ENCODE data around the gene CCIN. TPM values are rescaled to one million over a fixed set of nuclear protein-coding genes. Genes with fewer than 3 reads are reported as not detected.

Gene CCIN
- total and polyA plus RNA-seq, 9 of the 15 experiments (the other 6 are each of a cell fraction or from before 2014, with no cell fraction given), result not detected

DNA sequence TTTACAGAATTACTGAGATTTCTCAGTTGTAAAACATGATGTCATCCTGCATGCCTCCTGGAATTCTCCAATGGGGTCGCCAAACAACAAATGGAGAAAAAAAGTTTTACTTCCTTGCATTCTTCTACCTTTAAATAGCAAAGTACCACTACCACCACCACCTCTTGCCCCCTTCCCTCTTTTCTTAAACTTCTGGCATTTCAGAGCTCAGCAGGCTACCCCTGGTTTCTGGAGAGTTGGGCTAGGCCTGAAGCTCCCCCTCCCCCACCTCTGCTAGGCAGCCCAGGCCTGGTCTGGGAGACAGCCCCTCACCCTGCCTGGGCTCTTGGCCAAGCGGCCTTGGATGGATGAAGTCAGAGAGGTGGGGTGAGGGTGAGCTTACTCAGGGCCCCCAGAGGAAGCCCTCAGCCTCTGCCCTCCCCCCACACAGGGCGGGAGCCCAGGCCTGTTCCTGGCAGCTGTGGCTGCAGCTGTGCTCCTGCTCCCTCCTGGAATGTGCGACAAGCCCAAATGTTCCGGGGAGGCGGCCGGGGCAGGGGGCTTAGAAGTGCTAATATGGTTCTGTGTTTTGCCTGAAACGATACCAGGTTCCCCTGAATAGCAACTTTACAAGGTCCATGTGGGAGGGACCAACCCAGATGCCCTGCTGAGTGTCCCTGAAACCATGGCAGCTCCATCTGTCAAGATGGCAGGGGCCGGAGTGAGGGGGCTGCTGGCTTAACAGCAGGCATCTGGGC is 6.0 kb upstream of the CCIN start:
- Histone ChIP-seq H3K9me3 (replicated peaks; ENCODE audit: control insufficient read depth, insufficient read depth, low read depth, low read length) (no peaks in the 10 kb centered on the region), H3K9me1 (ENCODE audit: control insufficient read depth, insufficient read depth, low read length) (no peaks in the 10 kb centered on the region), H3K4me2 (ENCODE audit: insufficient read depth, low read length) (no peak overlapping the region), H3K27me3 (ENCODE audit: control insufficient read depth in 2 of 2, insufficient read depth in 2 of 2, low read length in 2 of 2) (no peaks in the 10 kb centered on the region), H3K4me3 (no peak overlapping the region), H3K79me2 (ENCODE audit: control insufficient read depth, insufficient read depth, low read length) (no peaks in the 10 kb centered on the region), H3K4me1 (replicated peaks in 1 of 2; ENCODE audit: control insufficient read depth in 2 of 2, insufficient read depth in 2 of 2, low read length in 2 of 2) (peaks cover under 1 to 16% of the 10 kb centered on the region in 2 experiments; a peak in 3 of 5 replicates), H4K20me1 (replicated peaks; ENCODE audit: control insufficient read depth, insufficient read depth, low read length) (no peaks in the 10 kb centered on the region), H2AFZ (ENCODE audit: low read depth, low read length) (no peak overlapping the region), H3K27ac (ENCODE audit: extremely low read depth, low read depth, low read length) (no peak overlapping the region), H3K36me3 (ENCODE audit: control insufficient read depth, insufficient read depth, low read length) (no peaks in the 10 kb centered on the region), H3K9ac (ENCODE audit: insufficient read depth in 1 of 2, low read depth in 2 of 2, low read length in 2 of 2) (peak overlapping the region in 1 of 2 experiments; percentile 13; a peak in 2 of 4 replicates)
- intact Hi-C loops (cut with micrococcal nuclease), result no loop called here
- in situ Hi-C loops (cut with MboI), result no loop called here
- no peak for FAIRE-seq
- peak in 1 of 4 experiments; percentile 35 for DNase-seq (ENCODE audit: extremely low read depth in 1 of 4, low spot score in 3 of 4)
- BruUV-seq (replicated peaks), result no TSS peak
- POLR2A ChIA-PET, result interaction anchor here (0.7 to 1.1 kb wide), 3 partner anchors 19 to 27 kb away, joined by 3 to 6 read pairs (median 3); partner anchors contain the start of gene CLTA
- TF ChIP-seq ZFPM2 (CRISPR knock-in tag; IDR thresholded peaks at IDR 0.05) (no peak), PRDM10 (IDR thresholded peaks at IDR 0.05; ENCODE audit: partially characterized antibody) (peak; percentile 95), ATF7 (IDR thresholded peaks at IDR 0.05) (peak; percentile 56; the same call in 1 of the 2 replicates), ADNP (tag; IDR thresholded peaks at IDR 0.05) (no peak), KAT8 (IDR thresholded peaks at IDR 0.05; ENCODE audit: low read depth) (no peak), CBFA2T3 (IDR thresholded peaks at IDR 0.05) (0 out of 2 replicates have a peak, but pooled peaks have one; percentile 4)
- TF ChIP-seq, protein P1, sequence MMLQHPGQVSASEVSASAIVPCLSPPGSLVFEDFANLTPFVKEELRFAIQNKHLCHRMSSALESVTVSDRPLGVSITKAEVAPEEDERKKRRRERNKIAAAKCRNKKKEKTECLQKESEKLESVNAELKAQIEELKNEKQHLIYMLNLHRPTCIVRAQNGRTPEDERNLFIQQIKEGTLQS (IDR thresholded peaks at IDR 0.05), result peak; percentile 63
- TF ChIP-seq, protein P1 (CRISPR knock-in tag; conservative IDR thresholded peaks at IDR 0.05), result no peak
- no peak; the same call in 2 of the 3 replicates for ATAC-seq
- CTCF ChIA-PET (ENCODE audit: low intra/inter-chr PET ratio), result no interaction called here
- WGBS (ENCODE audit: insufficient coverage, low coverage, missing lambda C conversion rate), result 44% methylated on average over 7 of the region's 9 CpGs

Data from K562 (cell line).